ENCODE results near the gene ZNF214.
A peak's percentile ranks its signal among the peaks of the same experiment; 100 is the strongest.

The ZNF214 gene

GRCh38 chr11:7046474-7047175, 26.5 kb upstream of the ZNF214 start:
- H3K4me3 ChIP-seq (ENCODE audit: low read depth, low read length), result no peak overlapping the region
- TF ChIP-seq CTCF (IDR thresholded peaks at IDR 0.05; ENCODE audit: insufficient read depth, low read length, missing control alignments), result no peak
- CTCF ChIA-PET, result no interaction called here
- DNase-seq (ENCODE audit: low read depth, low spot score), result peak; percentile 7
- POLR2A ChIA-PET, result no interaction called here

- CTCF ChIA-PET, result no interaction called here
- DNase-seq (ENCODE audit: low read depth, low spot score), result no peak
- POLR2A ChIA-PET, result no interaction called here
- no peak for TF ChIP-seq CTCF (IDR thresholded peaks at IDR 0.05; ENCODE audit: insufficient read depth, low read length, missing control alignments)
- no peak overlapping the region for H3K4me3 ChIP-seq (ENCODE audit: low read depth, low read length)
These were observed 13.9 kb upstream of the ZNF214 start for GRCh38 chr11:7034019-7034418.

- TF ChIP-seq CTCF (IDR thresholded peaks at IDR 0.05; ENCODE audit: insufficient read depth, low read length, missing control alignments), result no peak
- no peak for DNase-seq (ENCODE audit: low read depth, low spot score)
- ChIA-PET CTCF (interaction anchor here (0.8 kb wide), 1 partner anchor 220 kb away, joined by 3 read pairs; no protein-coding TSS in a partner anchor), POLR2A (no interaction called here)
- no peak overlapping the region for H3K4me3 ChIP-seq (ENCODE audit: low read depth, low read length)
These were observed 12.5 kb upstream of the ZNF214 start for GRCh38 chr11:7032692-7033091.

- no peak for TF ChIP-seq CTCF (IDR thresholded peaks at IDR 0.05; ENCODE audit: insufficient read depth, low read length, missing control alignments)
- POLR2A ChIA-PET, result no interaction called here
- DNase-seq (ENCODE audit: low read depth, low spot score), result no peak
- CTCF ChIA-PET, result no interaction called here
- no peak overlapping the region for H3K4me3 ChIP-seq (ENCODE audit: low read depth, low read length)
These were observed 11.3 kb upstream of the ZNF214 start for GRCh38 chr11:7031471-7031871.

GRCh38 chr11:7030836-7031235, 10.7 kb upstream of the ZNF214 start:
- no peak for DNase-seq (ENCODE audit: low read depth, low spot score)
- CTCF ChIA-PET, result no interaction called here
- H3K4me3 ChIP-seq (ENCODE audit: low read depth, low read length), result no peak overlapping the region
- POLR2A ChIA-PET, result no interaction called here
- TF ChIP-seq CTCF (IDR thresholded peaks at IDR 0.05; ENCODE audit: insufficient read depth, low read length, missing control alignments), result no peak

GRCh38 chr11:7028141-7028540, 8.0 kb upstream of the ZNF214 start:
- DNase-seq (ENCODE audit: low read depth, low spot score), result no peak
- TF ChIP-seq CTCF (IDR thresholded peaks at IDR 0.05; ENCODE audit: insufficient read depth, low read length, missing control alignments), result no peak
- POLR2A ChIA-PET, result no interaction called here
- CTCF ChIA-PET, result no interaction called here
- H3K4me3 ChIP-seq (ENCODE audit: low read depth, low read length), result no peak overlapping the region

Data from AG04449 (cell line).